ENCODE data around the gene MED23. TPM values are rescaled to one million over a fixed set of nuclear protein-coding genes. Genes with fewer than 3 reads are reported as not detected.
A peak's percentile ranks its signal among the peaks of the same experiment; 100 is the strongest.

MED23 gene
- total and polyA plus RNA-seq, 2 experiments from 2014 or later, result 8.6 to 23.6 TPM

DNA sequence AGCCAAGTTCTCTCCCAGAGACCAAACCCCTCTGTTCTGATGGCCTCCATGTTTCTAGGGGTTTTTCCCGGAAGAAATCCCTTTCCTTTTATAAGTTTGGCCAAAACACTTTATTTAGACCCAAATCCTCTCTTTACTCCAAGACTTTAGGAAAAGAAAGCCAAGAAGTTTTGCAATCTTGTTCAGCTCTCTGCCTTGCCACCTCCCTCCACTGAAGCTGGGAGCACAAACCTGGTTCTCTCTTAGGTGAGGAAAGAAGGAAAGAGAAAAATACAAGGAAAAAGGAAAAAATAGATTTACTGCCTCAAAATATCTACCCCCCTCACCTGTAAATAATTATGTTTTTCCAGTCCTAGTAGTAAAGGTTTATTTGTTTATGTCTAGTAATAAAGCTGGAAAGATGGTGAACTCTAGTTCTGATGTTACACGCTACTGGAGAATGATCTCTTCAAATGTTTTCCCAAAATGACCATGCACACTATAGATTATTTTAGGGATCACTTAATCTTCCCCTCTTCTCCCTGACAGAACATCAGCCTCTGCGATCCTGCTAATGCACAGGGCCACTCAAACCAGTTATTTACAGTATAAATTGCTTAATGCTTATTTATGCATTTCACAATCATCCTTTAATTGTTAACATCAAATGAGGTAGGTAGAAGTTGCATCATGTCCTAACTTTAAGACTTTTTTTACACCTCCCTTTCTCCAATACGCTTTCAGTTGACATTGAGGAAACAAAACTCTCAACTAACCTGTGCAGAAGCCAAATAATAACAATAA is 65.9 kb downstream of the MED23 start (continued):
- TF ChIP-seq, protein P1, sequence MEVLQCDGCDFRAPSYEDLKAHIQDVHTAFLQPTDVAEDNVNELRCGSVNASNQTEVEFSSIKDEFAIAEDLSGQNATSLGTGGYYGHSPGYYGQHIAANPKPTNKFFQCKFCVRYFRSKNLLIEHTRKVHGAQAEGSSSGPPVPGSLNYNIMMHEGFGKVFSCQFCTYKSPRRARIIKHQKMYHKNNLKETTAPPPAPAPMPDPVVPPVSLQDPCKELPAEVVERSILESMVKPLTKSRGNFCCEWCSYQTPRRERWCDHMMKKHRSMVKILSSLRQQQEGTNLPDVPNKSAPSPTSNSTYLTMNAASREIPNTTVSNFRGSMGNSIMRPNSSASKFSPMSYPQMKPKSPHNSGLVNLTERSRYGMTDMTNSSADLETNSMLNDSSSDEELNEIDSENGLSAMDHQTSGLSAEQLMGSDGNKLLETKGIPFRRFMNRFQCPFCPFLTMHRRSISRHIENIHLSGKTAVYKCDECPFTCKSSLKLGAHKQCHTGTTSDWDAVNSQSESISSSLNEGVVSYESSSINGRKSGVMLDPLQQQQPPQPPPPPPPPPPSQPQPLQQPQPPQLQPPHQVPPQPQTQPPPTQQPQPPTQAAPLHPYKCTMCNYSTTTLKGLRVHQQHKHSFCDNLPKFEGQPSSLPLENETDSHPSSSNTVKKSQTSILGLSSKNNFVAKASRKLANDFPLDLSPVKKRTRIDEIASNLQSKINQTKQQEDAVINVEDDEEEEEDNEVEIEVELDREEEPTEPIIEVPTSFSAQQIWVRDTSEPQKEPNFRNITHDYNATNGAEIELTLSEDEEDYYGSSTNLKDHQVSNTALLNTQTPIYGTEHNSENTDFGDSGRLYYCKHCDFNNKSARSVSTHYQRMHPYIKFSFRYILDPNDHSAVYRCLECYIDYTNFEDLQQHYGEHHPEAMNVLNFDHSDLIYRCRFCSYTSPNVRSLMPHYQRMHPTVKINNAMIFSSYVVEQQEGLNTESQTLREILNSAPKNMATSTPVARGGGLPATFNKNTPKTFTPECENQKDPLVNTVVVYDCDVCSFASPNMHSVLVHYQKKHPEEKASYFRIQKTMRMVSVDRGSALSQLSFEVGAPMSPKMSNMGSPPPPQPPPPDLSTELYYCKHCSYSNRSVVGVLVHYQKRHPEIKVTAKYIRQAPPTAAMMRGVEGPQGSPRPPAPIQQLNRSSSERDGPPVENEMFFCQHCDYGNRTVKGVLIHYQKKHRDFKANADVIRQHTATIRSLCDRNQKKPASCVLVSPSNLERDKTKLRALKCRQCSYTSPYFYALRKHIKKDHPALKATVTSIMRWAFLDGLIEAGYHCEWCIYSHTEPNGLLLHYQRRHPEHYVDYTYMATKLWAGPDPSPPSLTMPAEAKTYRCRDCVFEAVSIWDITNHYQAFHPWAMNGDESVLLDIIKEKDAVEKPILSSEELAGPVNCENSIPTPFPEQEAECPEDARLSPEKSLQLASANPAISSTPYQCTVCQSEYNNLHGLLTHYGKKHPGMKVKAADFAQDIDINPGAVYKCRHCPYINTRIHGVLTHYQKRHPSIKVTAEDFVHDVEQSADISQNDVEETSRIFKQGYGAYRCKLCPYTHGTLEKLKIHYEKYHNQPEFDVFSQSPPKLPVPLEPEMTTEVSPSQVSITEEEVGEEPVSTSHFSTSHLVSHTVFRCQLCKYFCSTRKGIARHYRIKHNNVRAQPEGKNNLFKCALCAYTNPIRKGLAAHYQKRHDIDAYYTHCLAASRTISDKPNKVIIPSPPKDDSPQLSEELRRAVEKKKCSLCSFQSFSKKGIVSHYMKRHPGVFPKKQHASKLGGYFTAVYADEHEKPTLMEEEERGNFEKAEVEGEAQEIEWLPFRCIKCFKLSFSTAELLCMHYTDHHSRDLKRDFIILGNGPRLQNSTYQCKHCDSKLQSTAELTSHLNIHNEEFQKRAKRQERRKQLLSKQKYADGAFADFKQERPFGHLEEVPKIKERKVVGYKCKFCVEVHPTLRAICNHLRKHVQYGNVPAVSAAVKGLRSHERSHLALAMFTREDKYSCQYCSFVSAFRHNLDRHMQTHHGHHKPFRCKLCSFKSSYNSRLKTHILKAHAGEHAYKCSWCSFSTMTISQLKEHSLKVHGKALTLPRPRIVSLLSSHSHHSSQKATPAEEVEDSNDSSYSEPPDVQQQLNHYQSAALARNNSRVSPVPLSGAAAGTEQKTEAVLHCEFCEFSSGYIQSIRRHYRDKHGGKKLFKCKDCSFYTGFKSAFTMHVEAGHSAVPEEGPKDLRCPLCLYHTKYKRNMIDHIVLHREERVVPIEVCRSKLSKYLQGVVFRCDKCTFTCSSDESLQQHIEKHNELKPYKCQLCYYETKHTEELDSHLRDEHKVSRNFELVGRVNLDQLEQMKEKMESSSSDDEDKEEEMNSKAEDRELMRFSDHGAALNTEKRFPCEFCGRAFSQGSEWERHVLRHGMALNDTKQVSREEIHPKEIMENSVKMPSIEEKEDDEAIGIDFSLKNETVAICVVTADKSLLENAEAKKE (CRISPR knock-in tag; IDR thresholded peaks at IDR 0.05), result no peak
- TF ChIP-seq NANOG (IDR thresholded peaks at IDR 0.05; ENCODE audit: borderline replicate concordance) (no peak), ZNF331 (CRISPR knock-in tag; IDR thresholded peaks at IDR 0.05; ENCODE audit: low read depth) (no peak), STAT1 (IDR thresholded peaks at IDR 0.05; ENCODE audit: unreplicated experiment) (no peak)
- TF ChIP-seq, protein P2, sequence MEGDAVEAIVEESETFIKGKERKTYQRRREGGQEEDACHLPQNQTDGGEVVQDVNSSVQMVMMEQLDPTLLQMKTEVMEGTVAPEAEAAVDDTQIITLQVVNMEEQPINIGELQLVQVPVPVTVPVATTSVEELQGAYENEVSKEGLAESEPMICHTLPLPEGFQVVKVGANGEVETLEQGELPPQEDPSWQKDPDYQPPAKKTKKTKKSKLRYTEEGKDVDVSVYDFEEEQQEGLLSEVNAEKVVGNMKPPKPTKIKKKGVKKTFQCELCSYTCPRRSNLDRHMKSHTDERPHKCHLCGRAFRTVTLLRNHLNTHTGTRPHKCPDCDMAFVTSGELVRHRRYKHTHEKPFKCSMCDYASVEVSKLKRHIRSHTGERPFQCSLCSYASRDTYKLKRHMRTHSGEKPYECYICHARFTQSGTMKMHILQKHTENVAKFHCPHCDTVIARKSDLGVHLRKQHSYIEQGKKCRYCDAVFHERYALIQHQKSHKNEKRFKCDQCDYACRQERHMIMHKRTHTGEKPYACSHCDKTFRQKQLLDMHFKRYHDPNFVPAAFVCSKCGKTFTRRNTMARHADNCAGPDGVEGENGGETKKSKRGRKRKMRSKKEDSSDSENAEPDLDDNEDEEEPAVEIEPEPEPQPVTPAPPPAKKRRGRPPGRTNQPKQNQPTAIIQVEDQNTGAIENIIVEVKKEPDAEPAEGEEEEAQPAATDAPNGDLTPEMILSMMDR (conservative IDR thresholded peaks at IDR 0.05; ENCODE audit: low read depth in 2 of 2), result no peak

DNA sequence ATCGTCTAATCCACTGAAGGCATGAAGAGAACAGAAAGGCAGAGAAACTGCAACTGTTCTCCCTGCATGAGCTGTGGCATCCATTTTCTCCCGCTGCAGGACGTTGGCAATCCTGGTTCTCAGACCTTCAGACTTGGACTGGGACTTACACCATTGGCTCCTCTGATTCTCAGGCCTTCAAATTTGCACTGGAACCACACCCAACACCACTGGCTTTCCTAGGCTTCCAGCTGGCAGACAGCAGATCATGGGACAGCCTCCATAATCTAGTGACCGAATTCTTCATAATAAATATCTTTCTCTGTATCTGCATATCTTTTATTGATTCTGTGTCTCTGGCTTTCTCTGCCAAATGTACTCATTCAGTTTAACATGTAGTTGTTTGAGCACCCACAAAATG is 69.1 kb downstream of the MED23 start:
- Mint-ChIP-seq H3K4me3 (no peak overlapping the region), H3K36me3 (ENCODE audit: low read depth) (no peaks in the 10 kb centered on the region), H3K9me3 (no peaks in the 10 kb centered on the region; the same call in 2 of the 3 replicates), H3K4me1 (no peaks in the 10 kb centered on the region), H3K27ac (no peak overlapping the region), H3K27me3 (ENCODE audit: insufficient read depth, low read depth, poor library complexity) (peaks cover 4% of the 10 kb centered on the region)
- H3K36me3 ChIP-seq (ENCODE audit: insufficient read depth), result no peaks in the 10 kb centered on the region
- ATAC-seq (no peak), DNase-seq (ENCODE audit: low spot score) (no peak)
- no peaks in the 10 kb centered on the region for H3K4me1 ChIP-seq (ENCODE audit: insufficient read depth)
- no peak overlapping the region for H3K4me2 ChIP-seq
- no peaks in the 10 kb centered on the region for H4K20me1 ChIP-seq (replicated peaks; ENCODE audit: insufficient read depth)
- no peak overlapping the region for H3K27ac ChIP-seq (ENCODE audit: low read depth)
- no peaks in the 10 kb centered on the region for H3K79me2 ChIP-seq (replicated peaks; ENCODE audit: insufficient read depth)
- H3K27me3 ChIP-seq (ENCODE audit: insufficient read depth), result no peaks in the 10 kb centered on the region
- H3K4me3 ChIP-seq, result no peak overlapping the region
- H2AFZ ChIP-seq, result peak overlapping the region; percentile 53; the same call in 1 of the 2 replicates
- no peaks in the 10 kb centered on the region for H3F3A ChIP-seq (replicated peaks; ENCODE audit: low read depth)
- H3K9me2 ChIP-seq (ENCODE audit: insufficient read depth), result no peaks in the 10 kb centered on the region; the same call in 1 of the 2 replicates
- TF ChIP-seq, protein P1 (CRISPR knock-in tag; IDR thresholded peaks at IDR 0.05), result no peak
